C4-2B (cell line): ENCODE results near the gene USP6NL.

ENCODE experiments used
- CTCF ChIP-seq: fragments of 450-650 bp; conservative IDR thresholded peaks from 2 replicates; pipeline ENCODE4 v1.5.1; 2017; ENCODE audit warnings: mild to moderate bottlenecking
- ZFX ChIP-seq: fragments of 450-650 bp; IDR thresholded peaks from 2 replicates; pipeline ENCODE4 v1.6.1; 2017

- TF ChIP-seq CTCF (no peak), ZFX (no peak)
These were observed 194.5 kb downstream of the USP6NL start for GRCh38 chr10:11416974-11417373.
